ENCODE measurements around the gene DMP1.

- TF ChIP-seq EZH2 (IDR thresholded peaks at IDR 0.05; ENCODE audit: borderline replicate concordance, insufficient read depth, low read depth, low read length, poor library complexity, severe bottlenecking) (no peak), CTCF (IDR thresholded peaks at IDR 0.05) (no peak)
Measured at GRCh38 chr4:87651941-87652340, 1.9 kb downstream of the DMP1 start.

All from B cell (primary cell).